Measurements from ENCODE around the gene LRRFIP2.
"Not testable (repeated sequence)": the region's sequence is repeated elsewhere in the genome, so short reads cannot be mapped to it uniquely, and the experiment has no call there.

Gene LRRFIP2

DNA sequence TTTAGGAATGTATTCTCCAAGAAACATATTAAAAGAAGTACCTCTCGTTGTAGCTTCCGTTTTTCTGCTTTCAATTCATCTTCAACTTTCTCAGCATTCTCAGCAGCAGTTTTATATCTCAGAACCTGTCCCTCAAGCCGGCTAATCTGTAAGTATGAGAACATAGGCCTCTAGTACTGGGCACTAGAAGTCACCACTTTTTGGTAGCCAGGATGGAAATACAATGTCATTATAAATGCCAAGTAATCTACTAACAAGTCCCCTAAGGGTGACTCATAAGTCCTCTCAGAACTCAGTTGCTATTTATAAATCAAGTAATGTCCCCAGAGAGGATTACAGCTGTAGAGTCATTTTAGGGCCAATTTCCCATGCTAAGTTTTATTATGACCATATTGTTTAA lies 120.0 kb downstream of the LRRFIP2 start:
- no peak for DNase-seq

DNA sequence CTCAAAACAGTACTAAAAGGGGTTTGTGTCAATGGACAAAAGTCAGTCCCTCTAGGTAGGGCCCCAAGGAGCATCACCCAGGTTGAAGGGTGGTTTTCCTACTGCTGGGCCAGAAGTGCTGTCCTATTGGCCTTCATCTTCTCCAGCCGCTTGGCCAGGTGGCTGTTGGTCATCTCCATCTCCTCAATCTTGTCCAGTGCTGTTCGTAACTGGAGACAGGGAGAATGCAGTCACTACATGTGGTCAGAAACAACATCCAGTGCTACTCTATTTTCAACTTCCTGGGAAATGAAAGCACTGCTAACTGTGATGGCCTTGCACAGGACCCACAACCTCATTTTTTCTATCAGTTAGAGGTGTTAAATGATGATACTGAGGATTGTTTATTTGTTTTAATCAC lies 120.6 kb downstream of the LRRFIP2 start:
- DNase-seq: no peak

DNA sequence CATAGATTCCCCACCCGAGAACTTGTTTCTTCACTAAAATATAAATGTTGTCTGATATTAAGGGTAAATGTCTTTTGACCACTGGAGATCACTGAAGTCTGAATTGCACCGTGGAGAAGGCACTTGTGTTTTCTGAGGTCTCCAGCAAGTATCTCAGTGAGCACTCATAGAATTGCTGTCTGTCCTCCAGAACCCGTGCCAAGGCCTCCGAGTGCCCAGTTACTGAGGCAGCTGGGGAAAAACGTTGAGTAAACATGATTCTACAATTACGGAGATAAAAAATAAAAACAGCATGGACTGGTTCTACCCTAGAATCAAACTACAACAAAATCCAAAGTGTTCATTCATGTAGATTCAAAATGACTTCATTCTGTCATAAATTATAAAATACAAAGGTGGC lies 121.0 kb downstream of the LRRFIP2 start:
- no peak for DNase-seq

DNA sequence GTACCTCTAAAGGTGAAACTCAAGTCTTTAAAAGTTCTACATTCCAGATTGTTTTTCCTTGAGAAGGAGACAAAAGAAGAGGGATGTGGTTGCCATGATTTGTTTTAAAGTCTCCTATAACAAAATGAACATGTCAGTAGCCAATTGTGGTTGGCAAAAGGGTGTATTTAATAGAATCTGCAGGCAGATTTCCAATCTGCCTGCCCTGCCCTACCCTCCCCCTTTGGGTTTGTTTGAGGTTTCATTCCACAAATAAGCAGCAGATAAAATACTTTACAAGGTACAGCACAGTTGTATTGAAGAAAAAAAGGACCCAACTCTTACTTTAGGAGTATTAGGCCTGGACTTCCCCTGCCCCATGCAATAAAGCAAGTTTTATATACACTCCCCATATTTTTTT lies 121.5 kb downstream of the LRRFIP2 start:
- no peak for DNase-seq

DNA sequence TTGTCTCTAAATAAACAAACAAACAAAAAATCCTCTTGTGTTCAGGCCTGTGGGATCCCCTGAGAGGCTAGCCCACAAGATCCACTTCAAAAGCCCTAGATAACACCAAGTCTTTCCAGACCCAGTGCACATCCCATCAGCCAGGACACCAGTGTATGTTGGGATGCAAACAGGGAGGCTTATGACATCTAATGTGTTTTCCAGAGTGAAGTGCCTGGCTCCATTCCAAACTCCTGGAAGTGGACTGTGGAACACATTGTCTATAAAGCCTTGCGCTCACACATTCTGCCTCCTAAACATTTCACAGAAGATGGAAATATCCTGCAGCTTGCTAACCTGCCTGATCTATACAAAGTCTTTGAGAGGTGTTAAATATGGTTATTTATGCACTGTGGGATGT lies 124.1 kb downstream of the LRRFIP2 start:
- DNase-seq: no peak

DNA sequence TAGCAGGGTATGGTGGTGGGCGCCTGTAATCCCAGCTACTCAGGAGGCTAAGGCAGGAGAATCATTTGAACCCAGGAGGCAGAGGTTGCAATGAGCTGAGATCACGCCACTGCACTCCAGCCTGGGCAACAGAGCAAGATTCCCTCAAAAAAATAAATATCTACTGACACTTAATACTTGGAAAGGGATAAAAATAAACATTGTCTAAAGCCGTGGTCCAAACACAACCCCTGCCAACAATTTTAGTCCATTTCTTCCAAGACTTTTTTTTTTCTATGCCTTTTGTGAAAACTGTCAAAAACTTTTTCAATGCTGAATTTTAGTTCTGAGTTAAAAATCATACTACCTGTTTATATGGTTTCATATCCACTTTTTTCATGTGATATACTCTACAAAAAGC lies 131.7 kb downstream of the LRRFIP2 start:
- not testable (repeated sequence) for DNase-seq

DNA sequence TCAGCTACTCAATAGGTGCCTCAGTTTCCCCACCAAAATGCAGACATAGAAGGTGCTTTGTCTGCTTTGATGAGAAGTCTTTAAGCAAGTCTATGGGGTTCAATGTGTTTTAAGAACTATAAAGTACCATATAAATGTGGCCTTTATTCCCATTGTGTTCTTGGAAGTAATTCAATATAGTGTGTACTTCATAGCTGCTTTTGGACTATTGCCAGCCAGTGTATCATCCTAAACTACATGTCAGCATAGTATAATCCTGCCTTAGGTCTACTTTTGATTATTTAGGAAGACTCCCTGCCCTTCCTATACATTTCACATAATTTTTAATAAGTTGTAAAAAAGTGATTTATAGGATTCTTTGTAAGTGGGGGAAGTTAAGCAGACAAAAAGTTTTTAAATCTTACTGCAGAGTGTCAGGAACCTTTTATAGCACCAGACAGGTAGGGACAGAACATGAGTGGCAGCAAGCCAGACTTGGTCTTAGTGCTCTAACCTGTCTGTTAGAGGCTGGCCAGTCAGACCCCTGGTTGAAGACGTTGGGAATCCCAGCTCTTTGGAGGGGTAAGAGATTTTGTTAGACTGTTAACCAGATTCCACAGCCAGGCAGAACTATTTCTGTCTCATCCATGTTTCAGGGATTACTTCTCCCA lies 132.7 kb downstream of the LRRFIP2 start:
- DNase-seq: no peak

DNA sequence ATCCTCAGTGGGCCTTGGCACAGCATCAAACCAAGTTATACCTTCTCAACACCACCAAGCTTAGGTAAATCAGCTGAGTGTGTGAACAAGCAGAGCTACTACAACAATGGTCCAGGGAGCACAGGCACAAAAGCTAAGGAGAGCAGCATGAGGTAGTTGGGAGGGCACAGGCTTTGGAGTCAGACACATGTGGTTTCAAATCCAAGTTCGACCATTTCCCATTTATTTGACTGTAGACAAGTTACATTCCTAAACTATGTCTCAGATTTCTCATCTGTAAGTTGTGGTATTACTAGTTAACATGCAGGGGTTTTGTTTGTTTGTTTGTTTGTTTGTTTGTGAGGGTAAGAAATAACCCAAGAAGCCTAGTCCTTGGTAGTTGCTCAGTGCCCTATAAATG lies 134.2 kb downstream of the LRRFIP2 start:
- no peak for DNase-seq

DNA sequence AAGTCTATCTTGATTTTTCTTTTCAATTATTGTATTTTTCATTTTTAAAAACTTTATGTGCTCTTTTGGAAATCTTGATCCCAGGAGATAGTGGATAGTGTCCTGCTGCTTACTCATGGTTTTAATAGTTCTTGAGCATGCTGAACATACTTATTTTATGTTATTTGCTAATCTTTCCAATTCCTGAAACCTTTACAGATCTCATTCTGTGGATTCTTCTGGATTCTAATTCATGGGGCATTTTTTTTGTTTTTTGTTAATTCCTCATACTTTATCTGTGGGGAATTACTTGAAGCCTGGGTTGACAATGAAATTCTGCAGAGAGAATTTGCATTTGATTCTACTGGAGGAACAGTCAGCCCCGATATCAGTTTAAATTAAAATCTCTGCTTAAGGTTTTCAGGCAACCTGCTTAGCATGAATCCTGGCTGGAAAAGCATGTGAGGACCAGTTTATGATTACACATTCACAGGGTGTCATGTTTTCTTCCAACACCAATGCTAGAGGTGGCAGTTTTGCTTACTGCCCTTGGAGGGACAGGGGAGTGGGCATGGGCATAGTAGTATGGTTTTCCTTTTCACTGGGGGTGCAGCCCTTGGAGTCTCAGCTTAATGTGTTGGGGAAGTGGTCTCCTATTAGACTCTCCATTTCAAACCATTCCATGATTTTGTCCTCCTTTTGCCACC lies 135.1 kb downstream of the LRRFIP2 start:
- DNase-seq: no peak

DNA sequence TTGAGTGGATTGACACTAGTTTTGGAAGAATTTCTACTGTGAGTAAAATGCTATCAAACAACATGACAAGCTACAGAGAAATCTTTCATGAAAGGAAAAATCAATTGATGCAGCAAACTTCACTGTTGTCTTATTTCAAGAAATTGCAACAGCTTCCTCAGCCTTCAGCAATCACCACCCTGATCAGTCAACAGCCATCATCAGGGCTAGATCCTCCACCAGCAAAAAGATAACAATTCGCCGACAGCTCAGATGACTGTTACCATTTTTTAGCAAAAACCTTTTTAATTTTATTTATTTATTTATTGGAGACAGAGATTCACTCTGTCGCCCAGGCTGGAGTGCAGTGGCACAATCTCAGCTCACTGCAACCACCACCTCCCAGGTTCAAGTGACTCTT lies 137.0 kb downstream of the LRRFIP2 start:
- DNase-seq: no peak

DNA sequence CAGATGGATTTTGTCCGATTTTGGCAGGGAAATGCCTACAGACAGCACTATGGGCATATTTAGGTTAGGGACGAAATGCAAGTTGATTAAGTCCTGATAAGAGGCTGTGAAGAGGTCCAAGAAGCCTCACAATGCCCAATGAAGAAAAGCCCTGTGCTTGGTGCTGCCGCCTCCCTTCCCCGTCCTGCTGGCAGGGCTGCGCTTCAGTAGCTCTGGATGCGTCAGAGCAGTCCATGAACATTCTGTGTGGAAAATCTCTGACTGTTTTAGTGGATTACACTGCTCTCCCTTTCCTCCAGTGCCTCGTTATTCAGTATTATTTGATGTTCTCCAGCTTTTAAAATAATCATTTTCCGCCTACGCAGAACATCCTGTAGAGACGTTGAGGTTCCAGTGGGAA lies 141.4 kb downstream of the LRRFIP2 start:
- no peak for DNase-seq

DNA sequence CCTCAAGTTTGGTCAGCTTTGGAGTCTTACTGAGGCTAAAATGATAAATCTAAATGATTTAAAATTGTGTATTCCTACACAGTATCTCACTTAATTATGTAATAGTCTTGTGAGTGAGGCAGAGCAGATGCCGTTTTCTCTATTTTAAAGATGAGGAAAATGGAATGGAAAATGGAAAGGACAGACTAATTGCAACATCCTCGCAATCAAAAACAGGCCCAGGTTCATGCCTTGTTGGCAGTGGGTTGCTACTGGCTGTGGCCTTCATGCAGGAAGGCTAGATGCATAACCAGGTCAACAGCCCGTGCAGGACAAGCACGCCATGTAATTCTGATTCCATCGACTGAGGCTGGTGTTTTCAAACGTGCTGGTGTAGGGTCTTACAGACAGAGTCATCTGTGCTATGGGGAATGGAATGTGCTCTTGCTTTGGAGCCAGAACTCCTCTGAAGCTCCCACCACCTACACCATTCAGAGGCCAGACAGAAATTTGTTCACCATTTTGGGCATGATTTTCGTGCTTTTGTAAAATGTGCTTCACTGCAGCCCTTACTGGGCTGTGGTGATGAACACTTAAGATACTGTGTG lies 143.2 kb downstream of the LRRFIP2 start:
- DNase-seq: no peak

DNA sequence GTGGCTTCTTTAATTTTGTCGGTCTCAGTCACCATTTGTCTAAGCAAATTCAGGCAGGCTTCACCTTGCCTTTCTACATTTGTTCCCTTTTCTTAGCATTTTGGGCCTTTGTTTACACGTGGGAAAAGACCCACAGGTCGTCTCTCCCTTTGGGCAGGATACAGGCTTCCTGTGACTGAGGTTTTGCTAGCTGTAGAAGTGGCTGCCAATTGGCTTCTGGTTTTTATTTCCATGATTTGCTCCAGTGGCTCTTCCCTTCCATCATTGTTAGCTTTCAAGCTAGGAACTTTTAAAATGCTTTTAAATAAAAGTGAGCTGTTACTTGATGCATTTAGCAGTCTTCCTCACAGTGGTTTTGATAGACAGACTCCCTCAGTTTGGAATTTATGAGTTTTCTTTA lies 143.8 kb downstream of the LRRFIP2 start:
- DNase-seq: no peak

DNA sequence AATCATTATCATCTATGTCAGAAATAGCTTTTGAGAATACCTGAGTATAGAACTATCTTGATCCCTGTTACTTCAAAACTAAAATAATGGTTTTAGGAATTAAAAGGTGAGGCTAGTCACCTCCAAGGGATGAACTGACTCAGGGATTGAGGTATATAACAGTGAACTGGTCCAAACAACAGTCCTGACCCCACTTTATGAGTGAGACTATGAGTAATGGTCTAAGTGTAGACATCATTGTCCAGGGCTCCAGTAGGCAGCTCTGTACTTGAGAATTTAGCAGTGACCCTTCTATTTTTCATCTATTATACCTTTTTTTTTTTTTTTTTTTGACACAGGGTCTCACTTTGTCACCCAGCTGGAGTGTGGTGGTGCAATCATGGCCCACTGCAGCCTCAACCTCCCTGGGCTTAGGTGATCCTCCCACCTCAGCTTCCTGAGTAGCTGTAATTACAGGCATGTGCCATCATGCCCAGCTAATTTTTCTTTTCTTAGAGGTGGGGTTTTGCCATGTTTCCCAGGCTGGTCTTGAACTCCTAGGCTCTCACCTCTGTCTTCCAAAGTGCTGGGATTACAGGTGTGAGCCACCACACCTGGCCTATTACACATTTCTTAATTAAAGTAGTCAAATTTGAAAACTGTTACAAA lies 144.7 kb downstream of the LRRFIP2 start:
- no peak for DNase-seq

DNA sequence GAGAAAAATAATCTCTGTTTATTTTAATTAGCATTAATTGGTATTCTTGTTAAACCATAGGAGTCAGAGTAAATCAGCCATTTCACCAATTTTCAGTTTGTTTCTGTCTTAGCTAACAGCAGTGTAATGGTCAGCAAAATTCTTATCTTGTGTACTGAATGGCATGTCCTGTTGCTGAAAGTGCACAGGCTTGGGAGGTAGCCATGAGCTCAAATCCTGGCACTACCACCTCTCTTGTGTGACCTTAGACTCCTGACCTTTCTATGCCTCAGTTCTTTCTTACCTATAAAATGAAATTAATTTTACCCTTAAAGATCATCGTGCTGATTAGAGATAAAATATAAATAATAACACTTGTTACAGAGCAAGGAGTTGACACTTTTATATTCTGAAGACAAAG lies 145.3 kb downstream of the LRRFIP2 start:
- no peak for DNase-seq

DNA sequence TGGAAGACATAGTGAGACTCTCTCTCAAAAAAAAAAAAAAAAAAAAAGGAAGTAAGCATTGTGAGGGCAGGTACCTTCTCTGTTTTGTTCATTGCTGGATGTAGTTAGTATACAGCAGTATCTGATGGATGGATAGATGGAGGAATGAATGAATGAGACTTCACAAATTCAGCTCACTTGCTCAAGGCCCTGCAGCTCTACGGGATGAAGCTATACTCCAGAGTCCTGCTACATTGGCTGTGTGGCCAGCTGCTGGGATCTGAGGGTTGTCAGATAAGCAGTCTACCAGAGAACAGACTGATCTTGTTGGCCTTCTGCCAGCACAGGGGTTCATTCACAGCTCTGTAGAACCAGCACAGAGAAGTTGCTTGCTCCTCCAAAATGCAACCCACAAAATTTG lies 146.1 kb downstream of the LRRFIP2 start:
- DNase-seq: no peak

DNA sequence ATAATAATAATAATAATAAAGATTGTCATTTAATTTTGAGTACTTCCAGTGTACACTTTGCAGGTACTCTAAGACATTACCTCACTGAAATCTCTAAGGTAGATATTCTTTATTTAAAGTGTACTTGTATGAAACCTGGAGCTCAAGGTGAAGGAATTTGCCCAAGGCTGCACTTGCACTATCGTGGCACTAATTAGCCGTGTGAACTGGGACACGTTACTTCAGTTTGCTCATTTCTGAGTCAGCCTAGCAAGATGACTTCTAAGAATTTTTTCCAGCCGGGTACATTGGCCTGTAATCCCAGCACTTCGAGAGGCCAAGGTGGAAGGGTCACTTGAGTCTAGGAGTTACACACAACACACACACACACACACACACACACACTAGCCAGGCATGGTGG lies 147.5 kb downstream of the LRRFIP2 start:
- DNase-seq: no peak

DNA sequence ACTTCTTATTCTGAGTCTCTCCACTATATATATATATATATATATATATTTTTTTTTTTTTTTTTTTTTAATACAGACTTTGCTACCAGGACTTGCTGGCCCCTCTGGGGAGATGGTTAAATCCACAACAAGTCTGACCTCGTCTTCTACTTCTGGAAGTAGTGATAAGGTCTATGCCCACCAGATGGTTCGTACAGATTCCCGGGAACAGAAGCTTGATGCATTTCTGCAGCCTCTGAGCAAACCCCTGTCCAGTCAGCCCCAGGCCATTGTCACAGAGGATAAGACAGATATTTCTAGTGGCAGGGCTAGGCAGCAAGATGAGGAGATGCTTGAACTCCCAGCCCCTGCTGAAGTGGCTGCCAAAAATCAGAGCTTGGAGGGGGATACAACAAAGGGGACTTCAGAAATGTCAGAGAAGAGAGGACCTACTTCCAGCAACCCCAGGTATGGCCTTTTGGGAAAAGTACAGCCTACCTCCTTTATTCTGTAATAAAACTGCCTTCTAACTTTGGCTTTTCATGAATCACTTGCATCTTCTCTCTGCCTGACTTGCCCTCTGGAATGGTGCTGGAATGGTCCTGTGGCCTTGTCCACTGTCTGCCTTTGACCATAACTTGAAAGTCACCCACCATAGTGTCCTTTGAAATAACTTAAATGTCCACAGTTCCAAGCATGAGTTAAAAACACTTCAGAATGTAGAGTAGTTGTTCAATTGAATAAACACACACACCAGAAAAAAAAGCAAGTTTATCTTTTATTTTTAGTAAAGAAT lies 148.6 kb downstream of the LRRFIP2 start:
- no peak for DNase-seq

DNA sequence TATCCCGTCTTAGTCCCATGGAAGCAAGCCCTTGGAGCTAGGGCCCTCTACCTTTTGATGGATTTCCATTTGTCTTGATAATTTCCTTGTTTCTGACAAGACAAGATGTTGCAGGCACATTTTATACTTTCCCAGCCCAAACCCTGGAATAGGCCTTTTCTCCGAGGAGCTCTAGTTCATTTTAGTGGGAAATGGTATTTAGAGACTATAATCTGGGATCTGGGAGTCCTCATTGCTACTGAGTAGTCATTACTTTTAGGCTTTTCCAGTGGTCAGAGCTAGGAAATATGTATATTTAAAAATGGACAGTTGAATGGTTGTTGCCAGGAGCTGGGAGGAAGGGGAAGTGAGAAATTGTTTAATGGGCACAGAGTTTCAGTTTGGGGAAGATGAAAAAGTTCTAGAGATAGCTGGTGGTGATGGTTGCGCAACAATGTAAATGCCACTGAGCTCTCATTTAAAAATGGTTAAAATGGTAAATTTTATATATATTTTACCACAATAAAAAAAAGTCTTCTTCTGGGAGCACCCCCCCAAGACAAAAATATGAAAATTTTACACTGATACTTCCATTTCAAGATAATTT lies 149.5 kb downstream of the LRRFIP2 start:
- no peak for DNase-seq

DNA sequence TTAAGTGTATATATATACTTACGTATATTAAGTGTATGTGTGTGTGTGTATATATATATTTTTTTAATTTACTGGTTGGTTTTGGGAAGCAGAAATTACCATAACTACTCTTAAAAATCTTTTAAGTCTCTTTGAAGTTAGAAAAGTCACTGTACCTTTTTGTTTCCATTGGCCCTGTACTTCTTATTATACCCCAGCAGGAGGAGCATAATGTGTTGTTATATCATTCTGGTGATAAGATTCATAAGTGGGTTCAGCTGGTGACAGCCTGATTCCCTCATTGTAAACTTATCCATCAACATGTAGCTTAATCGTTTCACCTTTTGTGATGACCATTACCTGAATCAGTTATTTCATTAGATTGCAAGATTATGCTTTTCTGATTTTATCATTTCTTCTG lies 150.3 kb downstream of the LRRFIP2 start:
- no peak for DNase-seq

DNA sequence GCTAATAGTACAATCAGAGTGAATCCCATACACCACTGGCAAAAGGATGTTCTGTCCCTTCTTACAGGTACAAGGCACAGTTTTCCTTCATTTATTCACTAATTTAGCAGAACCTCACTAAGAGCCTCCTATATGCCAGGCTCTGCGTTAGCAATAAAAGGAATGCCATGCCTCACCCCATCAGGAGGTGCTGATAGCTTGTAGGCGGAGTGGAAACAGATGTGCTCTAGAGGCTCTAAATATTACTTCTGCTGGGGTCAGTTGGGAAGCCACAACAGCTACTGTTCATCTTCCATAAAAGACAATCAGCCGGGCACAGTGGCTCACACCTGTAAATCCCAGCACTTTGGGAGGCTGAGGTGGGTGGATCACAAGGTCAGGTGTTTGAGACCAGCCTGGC lies 156.7 kb downstream of the LRRFIP2 start:
- DNase-seq: no peak

DNA sequence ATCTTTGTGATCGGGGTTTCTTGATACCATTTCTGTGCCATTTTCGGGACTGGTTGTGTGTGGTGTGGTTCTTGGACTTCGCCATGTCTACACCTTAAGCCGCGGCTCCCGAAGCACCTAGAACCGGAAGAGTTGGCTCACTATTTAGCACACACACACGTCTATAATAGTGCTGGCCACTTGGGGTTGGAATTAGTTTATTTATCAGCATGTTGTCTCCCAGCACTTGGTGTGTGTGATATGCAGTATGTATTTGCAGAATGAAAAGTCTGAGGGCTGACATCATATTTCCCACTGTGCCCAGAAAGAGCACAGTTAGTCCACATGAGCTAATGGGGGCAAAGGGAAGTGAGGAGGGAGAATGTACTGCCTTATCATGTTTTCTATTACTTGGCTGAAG lies 157.5 kb downstream of the LRRFIP2 start:
- no peak for DNase-seq

DNA sequence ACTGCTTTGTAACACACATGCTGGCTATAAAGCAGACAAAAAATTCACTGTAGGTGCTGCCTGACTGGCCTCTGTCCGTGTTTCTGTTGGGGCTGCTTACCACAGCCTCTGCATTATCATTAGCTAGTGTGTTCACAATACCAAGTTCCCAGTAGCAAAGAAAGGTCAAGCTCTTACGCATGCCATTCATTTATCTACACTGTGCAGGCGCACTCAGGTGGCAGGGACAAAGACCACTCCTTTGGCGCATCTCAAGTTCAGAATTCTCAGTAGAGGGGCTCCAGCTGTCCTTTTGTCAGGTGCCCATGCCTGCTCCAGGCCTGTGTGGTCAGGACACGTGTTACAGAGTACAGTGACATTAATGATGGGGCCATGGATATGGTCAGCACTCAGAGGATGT lies 158.7 kb downstream of the LRRFIP2 start:
- no peak for DNase-seq
